IPS-18a (cell line): ENCODE data around the gene EI24.

Source experiments
- H3K27ac ChIP-seq: one replicate; pipeline ENCODE4 v1.5.1; 2013; ENCODE audit warnings: low read length
- H3K27me3 ChIP-seq: one replicate; pipeline ENCODE4 v1.6.1; 2013; ENCODE audit warnings: mild to moderate bottlenecking, low read length; ENCODE audit not compliant: control insufficient read depth, insufficient read depth
- H3K36me3 ChIP-seq: one replicate; pipeline ENCODE4 v1.6.1; 2013; ENCODE audit warnings: low read depth, low read length; ENCODE audit not compliant: control insufficient read depth
- H3K4me1 ChIP-seq: one replicate; pipeline ENCODE4 v1.6.1; 2013; ENCODE audit warnings: low read depth, low read length; ENCODE audit not compliant: control insufficient read depth
- H3K4me3 ChIP-seq: one replicate; pipeline ENCODE4 v1.5.1; 2013; ENCODE audit warnings: low read length
- H3K9ac ChIP-seq: one replicate; pipeline ENCODE4 v1.6.1; 2013; ENCODE audit warnings: mild to moderate bottlenecking, low read length, moderate library complexity
- H3K9me3 ChIP-seq: one replicate; pipeline ENCODE4 v1.6.1; 2013; ENCODE audit warnings: low read depth, low read length; ENCODE audit not compliant: control insufficient read depth

EI24 gene

DNA sequence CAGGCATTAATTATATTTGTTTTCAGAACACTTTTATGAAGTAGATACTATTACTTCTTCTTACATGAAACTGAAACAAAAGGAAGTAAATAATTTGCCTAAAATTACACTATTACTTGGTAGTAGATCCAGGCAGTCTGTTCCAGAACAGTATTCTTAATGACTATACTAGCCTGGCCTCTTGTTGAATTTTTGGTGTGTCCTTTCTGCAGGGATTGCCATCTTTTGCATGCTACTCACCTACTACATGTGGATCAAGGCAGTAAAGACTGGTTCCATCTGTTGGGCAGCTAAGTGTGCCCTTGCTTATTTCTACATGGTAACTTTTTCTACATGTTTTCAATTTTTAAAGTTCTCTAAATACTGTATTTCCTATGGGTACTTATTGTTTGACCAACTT is 36.1 kb downstream of the EI24 start:
- Histone ChIP-seq H3K9ac (no peak overlapping the region), H3K36me3 (peaks cover 91% of the 10 kb centered on the region), H3K9me3 (no peaks in the 10 kb centered on the region), H3K4me3 (no peak overlapping the region), H3K4me1 (no peaks in the 10 kb centered on the region), H3K27ac (no peak overlapping the region), H3K27me3 (no peaks in the 10 kb centered on the region)

DNA sequence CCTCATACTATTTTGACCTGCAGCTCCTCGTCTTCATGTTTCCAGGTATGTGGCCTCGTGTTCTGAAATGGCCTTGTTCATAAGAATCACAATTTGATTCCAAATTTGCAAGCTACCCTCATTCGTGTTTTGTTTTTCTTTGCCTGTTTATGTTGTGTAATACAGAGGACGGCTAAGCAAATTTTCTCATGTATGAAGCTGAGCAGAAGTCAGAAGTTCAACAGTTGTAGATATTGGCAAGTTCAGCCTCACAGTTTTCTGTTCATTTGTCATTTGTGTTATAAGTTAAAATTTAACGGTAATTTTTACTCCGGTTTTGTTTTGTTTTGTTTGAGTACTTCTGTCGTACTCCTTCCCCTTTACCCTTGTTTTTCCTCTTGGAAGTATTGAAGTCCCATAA is 40.3 kb downstream of the EI24 start:
- Histone ChIP-seq H3K4me1 (no peaks in the 10 kb centered on the region), H3K4me3 (no peak overlapping the region), H3K9ac (no peak overlapping the region), H3K36me3 (peaks cover 90% of the 10 kb centered on the region), H3K9me3 (no peaks in the 10 kb centered on the region), H3K27ac (no peak overlapping the region), H3K27me3 (no peaks in the 10 kb centered on the region)

DNA sequence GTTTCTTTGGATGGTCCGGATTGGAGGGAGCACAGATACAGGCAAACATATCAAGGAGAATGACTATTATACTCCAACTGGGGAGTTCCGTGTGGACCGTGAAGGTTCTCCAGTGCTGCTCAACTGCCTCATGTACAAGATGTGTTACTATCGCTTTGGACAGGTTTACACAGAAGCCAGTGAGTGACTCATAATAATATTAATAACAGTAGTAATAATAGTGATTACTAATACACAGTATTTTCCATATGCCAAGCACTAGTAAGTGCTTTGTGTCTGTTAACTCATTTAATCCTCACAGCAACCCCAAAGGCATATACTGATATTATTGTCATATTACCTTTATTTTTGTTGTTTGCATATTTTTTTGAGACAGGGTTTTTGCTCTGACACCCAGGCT is 49.1 kb downstream of the EI24 start:
- Histone ChIP-seq H3K9ac (no peak overlapping the region), H3K9me3 (no peaks in the 10 kb centered on the region), H3K4me1 (no peaks in the 10 kb centered on the region), H3K27me3 (no peaks in the 10 kb centered on the region), H3K36me3 (peaks cover 86% of the 10 kb centered on the region), H3K27ac (no peak overlapping the region), H3K4me3 (no peak overlapping the region)

DNA sequence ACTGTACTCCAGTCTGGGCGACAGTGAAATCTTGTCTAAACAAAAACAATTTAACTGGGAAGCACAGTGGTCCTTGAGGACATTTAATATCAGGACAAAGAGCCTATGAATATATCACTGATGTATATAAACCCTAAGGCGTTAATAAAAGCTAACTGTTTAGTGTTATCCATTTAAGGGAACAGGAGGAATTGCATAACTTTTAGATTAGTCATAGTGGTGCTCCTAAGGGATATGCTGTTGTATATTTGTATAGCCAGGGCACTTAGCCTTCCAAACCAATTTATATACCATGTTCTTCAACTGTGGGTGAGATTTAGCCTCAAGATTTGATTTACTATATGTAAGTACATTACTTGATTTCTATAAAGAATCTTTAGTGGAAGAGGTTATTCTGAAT is 52.7 kb downstream of the EI24 start:
- H3K27ac ChIP-seq: no peak overlapping the region

DNA sequence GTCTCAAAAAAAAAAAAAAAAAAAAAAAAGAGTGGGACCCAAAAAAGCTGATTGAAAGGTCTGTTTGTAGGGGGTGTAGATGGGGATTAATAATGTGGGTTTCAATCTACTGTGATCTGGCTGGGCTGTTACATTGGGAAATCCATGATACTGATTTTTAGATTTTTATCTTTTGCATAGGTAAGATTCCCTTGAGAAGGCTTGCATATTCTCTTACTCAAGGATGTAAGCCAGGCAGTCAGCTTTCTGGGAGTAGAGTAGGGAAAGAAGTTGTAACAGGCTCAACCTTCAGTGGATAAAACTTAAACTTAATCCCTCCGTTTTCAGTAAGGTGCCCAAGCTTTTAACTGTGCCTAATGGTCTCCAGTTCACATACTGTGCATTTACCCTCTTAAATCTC is 53.8 kb downstream of the EI24 start:
- H3K36me3 ChIP-seq: peaks cover 46% of the 10 kb centered on the region

More for the DNA sequence above, 52.7 kb downstream of the EI24 start:
- no peak overlapping the region for H3K9ac ChIP-seq
- H3K36me3 ChIP-seq: peaks cover 51% of the 10 kb centered on the region
- H3K9me3 ChIP-seq: no peaks in the 10 kb centered on the region
- no peaks in the 10 kb centered on the region for H3K27me3 ChIP-seq
- H3K4me3 ChIP-seq: no peak overlapping the region
- H3K4me1 ChIP-seq: peaks cover 4% of the 10 kb centered on the region

DNA sequence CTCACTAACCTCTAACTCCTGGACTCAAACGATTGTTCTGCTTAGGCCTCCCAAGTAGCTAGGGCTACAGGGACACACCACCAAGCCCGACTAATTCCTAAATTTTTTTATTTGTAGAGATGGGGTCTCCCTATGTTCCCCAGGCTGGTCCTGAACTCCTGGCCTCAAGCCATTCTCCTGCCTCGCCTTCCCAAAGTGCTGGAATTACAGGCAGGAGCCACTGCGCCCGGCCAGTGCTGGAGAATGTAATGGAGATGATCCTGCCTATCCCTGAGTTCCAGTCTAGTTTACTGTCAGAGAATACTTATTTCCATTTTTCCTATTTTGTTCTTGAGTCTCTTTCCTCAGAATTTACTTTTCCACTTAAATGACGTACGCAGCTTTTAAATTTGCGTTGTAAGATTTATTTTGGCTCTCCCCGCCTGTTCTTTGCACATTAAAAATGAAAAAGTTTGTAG is 55.5 kb downstream of the EI24 start, which contains the start of gene CHEK1:
CHEK1 (plus strand) TSS at position 408 of the 458 bp plus-strand sequence. CDS start 1,606 bp downstream, outside the sequence.
- peak within 1 kb of the TSS; percentile 98 for H3K9ac ChIP-seq
- no peaks in the 10 kb centered on the region for H3K27me3 ChIP-seq
- peak within 1 kb of the TSS; percentile 91 for H3K27ac ChIP-seq
- peak within 1 kb of the TSS; percentile 83 for H3K4me3 ChIP-seq
- no peaks in the 10 kb centered on the region for H3K9me3 ChIP-seq
- peaks cover 5% of the 10 kb centered on the region for H3K4me1 ChIP-seq
- H3K36me3 ChIP-seq: peaks cover 42% of the 10 kb centered on the region

More for the DNA sequence above, 53.8 kb downstream of the EI24 start:
- Histone ChIP-seq H3K9ac (no peak overlapping the region), H3K4me1 (peaks cover 5% of the 10 kb centered on the region), H3K9me3 (no peaks in the 10 kb centered on the region), H3K27ac (no peak overlapping the region), H3K4me3 (no peak overlapping the region), H3K27me3 (no peaks in the 10 kb centered on the region)

DNA sequence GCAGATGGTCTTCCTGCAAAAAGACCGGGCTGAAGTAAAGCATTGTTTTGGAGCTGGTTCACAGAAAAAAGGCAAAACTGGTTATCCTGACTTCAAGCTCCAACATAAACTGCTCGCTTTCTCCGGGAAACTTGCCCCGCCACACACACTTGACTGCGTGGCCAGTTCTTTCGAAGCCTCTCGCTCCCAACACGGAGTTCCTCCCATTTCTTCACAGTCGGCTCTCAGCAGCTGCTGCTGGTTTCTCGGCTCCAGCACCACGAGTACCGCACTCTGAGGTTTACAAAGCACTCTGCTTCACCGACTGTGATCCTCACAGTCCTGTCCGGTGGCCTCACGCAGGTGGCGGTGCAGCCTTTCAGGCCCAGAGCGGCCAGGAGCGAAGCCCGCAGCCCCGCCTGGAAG is 56.0 kb downstream of the EI24 start:
- H3K4me1 ChIP-seq: peaks cover 5% of the 10 kb centered on the region
- H3K27me3 ChIP-seq: no peaks in the 10 kb centered on the region
- H3K36me3 ChIP-seq: peaks cover 42% of the 10 kb centered on the region
- no peaks in the 10 kb centered on the region for H3K9me3 ChIP-seq
- peak overlapping the region; percentile 83 for H3K4me3 ChIP-seq
- H3K27ac ChIP-seq: peak overlapping the region; percentile 91
- H3K9ac ChIP-seq: peak overlapping the region; percentile 98

DNA sequence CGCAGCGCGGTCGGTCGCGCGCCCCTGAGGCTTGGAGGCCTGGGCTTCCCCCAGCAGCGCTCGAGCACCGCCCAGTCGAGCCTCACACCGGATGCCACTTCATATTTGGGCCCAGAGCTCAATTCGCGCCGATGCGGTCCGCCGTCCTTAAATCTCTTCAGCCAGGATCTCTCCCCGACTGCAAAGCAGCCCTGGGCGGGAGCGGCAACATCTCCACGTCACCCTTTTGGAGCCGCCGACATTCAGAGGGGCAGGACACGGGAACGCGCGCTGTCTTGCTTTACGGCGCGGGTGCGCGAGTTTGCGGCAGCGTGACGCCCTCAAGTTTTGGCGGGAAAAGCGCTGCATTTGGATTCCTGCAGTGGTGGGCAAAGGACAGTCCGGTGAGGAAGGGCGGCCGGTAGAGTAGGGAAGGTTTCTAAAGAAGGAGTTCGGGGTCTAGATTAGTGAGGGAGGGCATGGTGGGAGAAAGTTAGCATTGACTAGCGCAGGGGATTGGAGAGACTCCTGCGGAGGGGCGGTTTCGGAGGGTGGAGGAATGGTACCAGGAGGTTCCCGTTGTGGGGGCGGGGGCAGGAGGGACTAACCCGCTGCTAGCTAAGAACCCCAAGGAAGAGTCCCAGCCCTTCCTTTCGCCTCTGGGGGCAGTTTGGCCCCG is 56.5 kb downstream of the EI24 start:
- peak overlapping the region; percentile 83 for H3K4me3 ChIP-seq
- H3K9ac ChIP-seq: peak overlapping the region; percentile 98
- H3K9me3 ChIP-seq: no peaks in the 10 kb centered on the region
- H3K36me3 ChIP-seq: peaks cover 41% of the 10 kb centered on the region
- H3K27ac ChIP-seq: peak overlapping the region; percentile 91
- H3K4me1 ChIP-seq: peaks cover 5% of the 10 kb centered on the region
- H3K27me3 ChIP-seq: no peaks in the 10 kb centered on the region

DNA sequence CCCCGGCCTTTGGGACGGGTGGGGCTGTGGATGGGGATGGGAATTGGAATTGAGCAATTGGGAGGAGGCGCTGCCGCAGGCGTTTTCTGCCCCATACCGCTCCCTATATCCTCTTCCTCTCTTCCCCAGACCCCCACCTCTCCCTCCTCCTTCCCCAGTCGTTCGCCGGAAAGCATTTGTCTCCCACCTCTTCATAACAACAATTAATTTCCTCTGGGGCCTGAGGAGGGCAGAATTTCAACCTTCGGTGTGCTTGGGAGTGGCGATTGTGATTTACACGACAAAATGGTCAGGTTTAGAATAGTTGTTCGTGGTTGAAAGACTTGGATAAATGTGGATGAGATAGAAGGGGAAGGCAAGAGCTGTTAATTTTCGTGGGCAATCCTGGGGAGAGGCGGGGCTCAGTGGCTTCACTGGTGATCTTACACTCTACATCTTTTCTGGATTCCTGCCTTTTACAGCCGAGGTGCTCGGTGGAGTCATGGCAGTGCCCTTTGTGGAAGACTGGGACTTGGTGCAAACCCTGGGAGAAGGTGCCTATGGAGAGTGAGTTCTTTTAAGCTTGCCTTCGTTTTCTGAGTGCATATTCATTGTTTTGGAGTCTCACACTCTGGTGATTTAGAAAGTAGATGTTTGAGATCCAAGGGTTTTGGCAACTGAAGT is 57.1 kb downstream of the EI24 start:
- H3K4me1 ChIP-seq: peaks cover 5% of the 10 kb centered on the region
- H3K27ac ChIP-seq: peak overlapping the region; percentile 91
- peak overlapping the region; percentile 83 for H3K4me3 ChIP-seq
- H3K36me3 ChIP-seq: peaks cover 40% of the 10 kb centered on the region
- H3K27me3 ChIP-seq: no peaks in the 10 kb centered on the region
- H3K9ac ChIP-seq: peak overlapping the region; percentile 98
- H3K9me3 ChIP-seq: no peaks in the 10 kb centered on the region

DNA sequence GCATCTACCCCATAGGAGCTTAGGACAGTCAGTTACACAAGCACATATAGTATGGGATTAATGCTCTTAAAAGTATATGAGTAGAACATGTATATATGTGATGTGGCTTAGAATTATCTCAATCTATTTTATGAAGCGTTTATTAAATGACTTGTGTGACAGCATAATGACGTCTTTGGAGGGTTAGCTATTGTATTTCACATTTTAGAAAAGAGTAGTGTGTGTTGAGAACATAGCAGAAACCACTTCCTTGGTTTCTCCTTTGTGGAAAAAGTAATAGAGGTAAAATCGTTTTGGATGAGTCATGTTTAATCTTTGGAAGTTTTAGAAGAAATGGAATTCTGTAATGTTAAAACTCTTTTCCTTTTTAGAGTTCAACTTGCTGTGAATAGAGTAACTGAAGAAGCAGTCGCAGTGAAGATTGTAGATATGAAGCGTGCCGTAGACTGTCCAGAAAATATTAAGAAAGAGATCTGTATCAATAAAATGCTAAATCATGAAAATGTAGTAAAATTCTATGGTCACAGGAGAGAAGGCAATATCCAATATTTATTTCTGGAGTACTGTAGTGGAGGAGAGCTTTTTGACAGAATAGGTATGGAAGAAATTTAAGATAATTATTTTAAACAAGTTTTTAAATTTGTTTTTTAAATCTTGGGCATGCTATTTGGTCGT is 58.1 kb downstream of the EI24 start:
- Histone ChIP-seq H3K9me3 (no peaks in the 10 kb centered on the region), H3K36me3 (peaks cover 42% of the 10 kb centered on the region), H3K27me3 (no peaks in the 10 kb centered on the region), H3K27ac (no peak overlapping the region), H3K4me1 (peaks cover 5% of the 10 kb centered on the region), H3K9ac (peak overlapping the region; percentile 98), H3K4me3 (peak overlapping the region; percentile 83)
